GM18511 (cell line): ENCODE measurements around the gene ZKSCAN7.
"Not testable (repeated sequence)": the region's sequence is repeated elsewhere in the genome, so short reads cannot be mapped to it uniquely, and the experiment has no call there.

Source experiments
- ATAC-seq: cut with Tn5 transposase; IDR thresholded peaks from one replicate; pipeline ENCODE4 v1.9.1; 2021; ENCODE audit warnings: mild to moderate bottlenecking, moderate library complexity; ENCODE audit not compliant: unreplicated experiment

Gene ZKSCAN7

GRCh38 chr3:44554626-44555592 is at the start of gene ZKSCAN7:
ZKSCAN7 (plus strand) TSS chr3:44555193; CDS start chr3:44557048, 1,855 bp downstream.
- peak; percentile 73 for ATAC-seq

- ATAC-seq: no peak
Observed at GRCh38 chr3:44506556-44506955, 48.4 kb upstream of the ZKSCAN7 start.

- ATAC-seq: no peak
Observed at GRCh38 chr3:44506961-44507360, 48.0 kb upstream of the ZKSCAN7 start.

- ATAC-seq: peak; percentile 6
Observed at GRCh38 chr3:44509393-44509921, 45.5 kb upstream of the ZKSCAN7 start.

GRCh38 chr3:44510000-44510368 is 45.0 kb upstream of the ZKSCAN7 start:
- ATAC-seq: peak; percentile 48

- no peak for ATAC-seq
Observed at GRCh38 chr3:44511238-44511566, 43.8 kb upstream of the ZKSCAN7 start.

GRCh38 chr3:44513513-44513912 is 41.5 kb upstream of the ZKSCAN7 start:
- ATAC-seq: no peak

GRCh38 chr3:44516230-44516629 is 38.8 kb upstream of the ZKSCAN7 start:
- ATAC-seq: no peak

- ATAC-seq: no peak
Observed at GRCh38 chr3:44518782-44519156, 36.2 kb upstream of the ZKSCAN7 start.

- no peak for ATAC-seq
Observed at GRCh38 chr3:44521721-44522120, 33.3 kb upstream of the ZKSCAN7 start.

- no peak for ATAC-seq
Observed at GRCh38 chr3:44522494-44522933, 32.5 kb upstream of the ZKSCAN7 start.

GRCh38 chr3:44525060-44525459 is 29.9 kb upstream of the ZKSCAN7 start:
- no peak for ATAC-seq

- no peak for ATAC-seq
Observed at GRCh38 chr3:44529927-44530326, 25.1 kb upstream of the ZKSCAN7 start.

- ATAC-seq: no peak
Observed at GRCh38 chr3:44530911-44531310, 24.1 kb upstream of the ZKSCAN7 start.

GRCh38 chr3:44534659-44535058 is 20.3 kb upstream of the ZKSCAN7 start:
- ATAC-seq: not testable (repeated sequence)

GRCh38 chr3:44535364-44535763 is 19.6 kb upstream of the ZKSCAN7 start:
- no peak for ATAC-seq

- ATAC-seq: not testable (repeated sequence)
Observed at GRCh38 chr3:44544811-44545210, 10.2 kb upstream of the ZKSCAN7 start.

- no peak for ATAC-seq
Observed at GRCh38 chr3:44555723-44556122, 730 bp downstream of the ZKSCAN7 start.

GRCh38 chr3:44557074-44557473 is 2.1 kb downstream of the ZKSCAN7 start:
- no peak for ATAC-seq

- ATAC-seq: no peak
Observed at GRCh38 chr3:44561076-44561475, 6.1 kb downstream of the ZKSCAN7 start.

GRCh38 chr3:44562147-44562546 is 7.2 kb downstream of the ZKSCAN7 start:
- ATAC-seq: no peak

GRCh38 chr3:44568561-44568960 is 13.6 kb downstream of the ZKSCAN7 start:
- no peak for ATAC-seq
